HK-2 (cell line): ENCODE measurements around the gene ITIH4.

Experiments
- DNase-seq: peaks from one replicate; pipeline ENCODE4 v3.0.0-alpha.2; 2018; ENCODE audit not compliant: unreplicated experiment

Gene ITIH4

GRCh38 chr3:52798978-52799476 is 31.4 kb downstream of the ITIH4 start:
- no peak for DNase-seq

GRCh38 chr3:52798376-52798977 is 32.0 kb downstream of the ITIH4 start:
- no peak for DNase-seq

- DNase-seq, result no peak
Observed at GRCh38 chr3:52796411-52796810, 34.1 kb downstream of the ITIH4 start.

DNA sequence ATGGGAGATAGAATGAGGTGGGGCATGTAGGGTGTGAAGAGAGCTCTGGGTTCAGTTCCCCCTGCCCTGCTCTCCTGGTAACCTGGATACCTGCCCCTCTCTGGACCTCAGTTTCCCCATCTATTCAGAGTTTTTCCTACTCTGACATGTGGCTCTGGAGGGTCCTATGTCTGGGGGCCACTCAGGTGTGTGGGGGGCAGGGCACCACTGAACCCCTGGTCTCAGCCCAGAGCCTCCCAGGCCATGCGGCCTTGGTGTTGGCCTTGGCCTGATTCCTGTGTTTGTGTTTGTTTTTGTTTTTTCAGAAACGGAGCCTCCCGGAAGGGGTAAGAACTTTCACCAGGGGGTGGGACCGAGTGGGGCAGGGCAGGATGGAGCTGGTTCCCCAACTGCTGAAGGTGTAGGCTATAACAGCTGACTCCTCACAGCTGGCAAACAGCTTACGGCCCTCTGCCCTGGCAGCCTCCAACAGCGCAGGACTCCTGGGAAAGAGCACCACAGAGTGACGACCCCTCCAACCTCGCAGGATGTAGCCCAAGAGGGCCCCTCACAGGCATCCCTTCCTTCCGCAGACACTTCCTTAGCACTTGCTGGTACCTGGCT is 35.1 kb downstream of the ITIH4 start:
- DNase-seq, result no peak

DNA sequence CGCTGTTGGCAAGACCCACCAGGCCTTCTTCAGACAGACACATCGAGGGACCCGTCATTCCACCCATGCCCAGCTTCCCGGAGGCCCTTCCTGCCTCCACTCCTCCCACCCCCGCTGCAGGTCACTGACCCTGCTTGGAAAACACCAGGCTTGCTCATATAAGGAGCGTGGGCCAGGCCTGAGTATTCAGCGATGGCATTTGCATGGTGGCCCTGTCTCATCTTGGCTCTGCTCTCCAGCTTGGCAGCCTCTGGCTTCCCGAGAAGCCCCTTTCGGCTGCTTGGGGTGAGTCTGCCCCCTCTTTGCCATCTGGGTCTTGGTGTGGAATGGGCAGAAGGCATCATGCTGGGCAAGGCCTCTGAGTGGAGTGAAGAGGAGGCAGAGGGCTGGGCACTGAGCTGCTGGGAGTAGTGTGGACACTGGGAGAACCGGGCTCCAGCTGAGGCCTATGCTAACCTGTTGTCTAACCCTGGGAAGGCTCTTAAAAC is 35.8 kb downstream of the ITIH4 start, which contains the start of gene ITIH3:
ITIH3 (plus strand) TSS at position 185 of the 488 bp plus-strand sequence; CDS start at position 193, 8 bp downstream.
- no peak for DNase-seq

GRCh38 chr3:52793702-52794611 is 36.5 kb downstream of the ITIH4 start:
- no peak for DNase-seq

DNA sequence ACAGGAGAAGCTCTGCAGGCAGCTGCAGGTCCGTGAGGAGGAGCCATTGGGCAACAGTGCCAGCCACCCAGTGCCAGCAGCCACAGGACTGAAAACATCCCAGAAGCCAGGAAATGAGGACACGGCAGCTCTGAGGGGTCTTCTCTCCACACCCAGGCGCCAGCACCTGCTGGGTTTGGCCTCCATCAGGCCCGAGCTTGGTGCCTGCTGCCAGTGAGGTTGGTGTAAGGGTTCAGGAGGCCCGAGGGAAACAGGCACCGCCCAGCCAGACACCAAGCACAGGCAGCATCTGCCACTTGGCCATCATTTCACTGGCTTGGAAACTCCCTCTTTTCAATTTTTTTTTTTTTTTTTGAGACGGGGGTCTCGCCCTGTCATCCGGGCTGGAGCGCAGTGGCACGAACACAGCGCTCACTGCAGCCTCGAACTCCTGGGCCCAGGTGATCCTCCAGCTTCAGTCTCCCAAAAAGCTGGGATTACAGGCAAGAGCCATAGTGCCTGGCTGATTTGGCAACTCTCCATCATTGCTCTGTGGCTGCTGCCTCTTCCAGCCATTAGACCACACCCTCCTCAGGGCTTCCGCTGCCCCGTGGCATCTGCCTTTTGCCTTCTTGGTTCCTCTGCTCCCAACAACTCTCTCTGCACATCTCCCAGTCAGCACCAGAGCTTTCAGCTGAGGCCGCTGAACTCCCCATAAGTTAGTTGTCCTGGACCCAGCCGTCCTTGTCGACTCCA is 37.3 kb downstream of the ITIH4 start:
- DNase-seq, result no peak

GRCh38 chr3:52792413-52792812 is 38.1 kb downstream of the ITIH4 start:
- DNase-seq, result no peak

- DNase-seq, result no peak
Observed at GRCh38 chr3:52791928-52792327, 38.5 kb downstream of the ITIH4 start.

GRCh38 chr3:52791366-52791765 is 39.1 kb downstream of the ITIH4 start:
- no peak for DNase-seq

- DNase-seq, result no peak
Observed at GRCh38 chr3:52790741-52791140, 39.7 kb downstream of the ITIH4 start.

DNA sequence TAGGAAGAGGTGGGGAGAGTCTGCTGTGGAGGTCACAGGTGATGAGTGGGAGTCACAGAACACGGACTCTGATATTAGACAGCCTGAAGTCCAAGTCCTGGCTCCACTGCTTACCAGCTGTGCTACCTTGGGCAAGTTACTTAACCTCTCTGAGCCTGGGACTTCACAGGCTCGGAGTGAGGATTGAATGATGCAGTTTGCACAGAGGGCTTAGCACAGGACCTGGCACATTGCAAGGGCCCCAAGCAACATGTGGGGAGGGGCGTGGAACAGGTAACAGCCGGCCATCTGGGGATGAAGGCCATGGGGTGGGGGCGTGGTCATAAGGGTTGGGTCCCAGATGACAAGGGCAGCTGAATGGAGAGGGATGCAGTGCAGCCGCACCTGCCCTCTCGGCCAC is 40.1 kb downstream of the ITIH4 start:
- DNase-seq, result no peak

DNA sequence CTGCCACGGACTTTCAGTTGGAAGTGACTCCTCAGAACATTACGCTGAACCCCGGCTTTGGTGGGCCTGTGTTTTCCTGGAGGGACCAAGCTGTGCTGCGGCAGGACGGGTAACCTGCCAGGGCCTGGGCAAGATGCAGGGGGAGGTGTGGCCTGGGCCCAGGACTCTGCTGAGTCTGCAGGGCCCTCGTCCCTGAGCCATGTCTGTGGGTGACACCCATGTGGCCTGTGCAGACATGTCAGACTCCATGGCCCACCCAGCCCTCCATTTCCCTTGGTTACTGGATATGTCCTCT is 40.8 kb downstream of the ITIH4 start:
- DNase-seq, result no peak

DNA sequence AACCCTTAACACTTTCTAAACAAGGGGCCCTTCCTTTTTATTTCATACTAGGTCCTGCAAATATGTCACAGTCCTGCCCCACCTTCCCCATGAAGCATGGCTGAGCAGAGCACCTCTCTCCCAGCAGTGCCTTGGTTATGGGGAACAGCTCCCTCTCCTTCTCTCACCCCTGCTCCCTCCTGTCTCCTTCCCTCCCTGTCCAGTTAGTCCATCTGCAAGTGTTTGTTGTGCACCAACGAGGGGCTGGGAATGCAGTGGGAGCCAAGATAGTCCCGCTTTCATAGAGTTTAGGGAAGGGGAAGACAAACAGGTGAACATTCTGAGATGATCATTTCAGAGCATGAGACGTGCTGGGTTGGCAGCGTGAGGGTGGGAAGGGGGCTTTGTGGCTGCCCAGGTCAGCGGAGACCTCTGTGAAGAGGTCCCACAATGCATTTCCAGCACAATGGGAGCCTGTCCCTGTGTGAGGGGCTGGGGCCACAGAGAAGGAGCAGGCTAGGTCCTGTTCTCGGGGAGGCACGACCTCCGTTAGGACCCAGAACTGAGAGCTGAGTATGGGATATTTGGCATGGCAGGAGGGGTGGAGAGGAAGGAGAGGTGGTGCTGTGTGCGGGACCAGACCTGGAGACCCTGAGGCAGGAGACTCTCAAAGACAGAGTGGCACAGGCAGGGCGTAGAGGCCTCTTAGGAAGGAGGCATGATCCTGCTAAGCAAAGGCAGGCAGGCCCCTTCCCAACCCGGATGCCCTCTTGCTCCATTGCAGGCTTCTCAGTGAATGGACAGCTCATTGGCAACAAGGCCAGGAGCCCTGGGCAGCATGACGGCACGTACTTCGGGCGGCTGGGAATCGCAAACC is 41.4 kb downstream of the ITIH4 start:
- no peak for DNase-seq

GRCh38 chr3:52787672-52788625 is 42.5 kb downstream of the ITIH4 start:
- no peak for DNase-seq

GRCh38 chr3:52787246-52787645 is 43.2 kb downstream of the ITIH4 start:
- no peak for DNase-seq

- DNase-seq, result no peak
Observed at GRCh38 chr3:52786330-52787215, 43.9 kb downstream of the ITIH4 start.

DNA sequence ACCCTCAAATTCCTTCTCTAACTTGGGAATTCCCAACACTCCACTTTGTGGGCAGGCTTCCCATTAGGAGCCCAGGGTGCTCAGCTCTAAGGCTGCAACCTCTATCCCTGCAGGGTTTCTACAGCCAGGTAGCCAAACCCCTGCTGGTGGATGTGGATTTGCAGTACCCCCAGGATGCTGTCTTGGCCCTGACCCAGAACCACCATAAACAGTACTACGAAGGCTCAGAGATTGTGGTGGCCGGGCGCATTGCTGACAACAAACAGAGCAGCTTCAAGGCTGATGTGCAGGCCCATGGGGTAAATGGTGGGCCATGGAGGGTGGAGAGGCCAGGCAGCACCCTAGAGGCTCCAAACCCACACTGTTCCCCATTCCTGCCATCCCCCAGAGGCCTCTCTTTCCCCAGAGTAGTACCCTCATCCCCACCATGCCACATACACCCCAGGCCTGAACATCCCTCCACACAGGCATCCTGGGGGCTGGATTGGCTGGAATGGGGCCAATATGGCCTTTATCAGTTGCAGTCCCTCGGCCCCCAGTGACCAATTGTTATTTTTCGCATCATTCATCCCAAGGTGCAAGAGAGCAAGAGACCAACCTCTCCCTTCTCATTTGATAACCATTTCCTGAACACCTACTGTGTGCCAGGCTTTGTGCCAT is 45.4 kb downstream of the ITIH4 start:
- DNase-seq, result no peak
